Right lobe of liver (tissue), 6 donors: Measurements from ENCODE around the gene HMHB1. TPM values are rescaled to one million over a fixed set of nuclear protein-coding genes. Genes with fewer than 3 reads are reported as not detected.

Experiments
- ATAC-seq, 4 donors: fragments of 200-7000 bp; cut with Tn5 transposase; one replicate each; pipeline ENCODE4 v1.9.1; 2020; ENCODE audit warnings: mild to moderate bottlenecking in 4 of 4, moderate library complexity in 4 of 4
- DNase-seq, 3 donors: peaks; one replicate each; pipeline ENCODE4 v3.0.0-alpha.2; 2020
- H3K27ac ChIP-seq, 3 donors: fragments of 200-600 bp; one replicate each; pipeline ENCODE4 v1.8.0; 2022
- H3K27me3 ChIP-seq, 2 donors: fragments of 200-600 bp; one replicate each; pipeline ENCODE4 v1.8.0; 2022
- H3K36me3 ChIP-seq, 4 donors: fragments of 200-600 bp; sonication (generic) in 1 of 4; one replicate each; pipeline versions ENCODE4 v1.5.1 to v1.8.0; 2017 to 2022; ENCODE audit warnings: control low read depth in 1 of 4
- H3K4me1 ChIP-seq, 4 donors: fragments of 200-600 bp; sonication (generic) in 1 of 4; one replicate each; pipeline versions ENCODE4 v1.5.1 to v1.8.0; 2017 to 2022; ENCODE audit warnings: control low read depth in 1 of 4
- H3K4me3 ChIP-seq, 3 donors: fragments of 200-600 bp; one replicate each; pipeline ENCODE4 v1.8.0; 2022
- H3K9me3 ChIP-seq, 4 donors: fragments of 200-600 bp; sonication (generic) in 1 of 4; one replicate each; pipeline versions ENCODE4 v1.5.1 to v1.8.0; 2017 to 2022; ENCODE audit warnings: control low read depth in 1 of 4
- POLR2A ChIP-seq: fragments of 450-650 bp; IDR thresholded peaks from one replicate; pipeline ENCODE4 v1.6.1; 2017; ENCODE audit warnings: antibody characterized with exemption, mild to moderate bottlenecking
- WGBS: methylation state at CpG from one replicate; pipeline ENCODE4 v1.1.6; 2018; ENCODE audit warnings: low coverage, low lambda C conversion rate; ENCODE audit not compliant: insufficient coverage; ENCODE audit errors: missing lambda C conversion rate; 5-methylcytosine and 5-hydroxymethylcytosine counted together
- intact Hi-C, 2 donors: fragments of 100-400 bp; cut with DNase I; formaldehyde crosslinking; loops; one replicate each; pipeline versions ENCODE4 v1.11.2 to v1.14.1; 2022
- total RNA-seq, 6 experiments: library from RNA; depleted of rRNA in 2 of 6; stranded (reverse); fragments of >200 nt in 2 of 6; fragmentation: NEBNext Ultra II Directional in 3 of 6; extraction: Animal tissue kit (Norgen Biotek cat#: 25700) in 3 of 6; gene quantifications; one replicate each; pipeline versions ENCODE4 v1.1.0 to v1.2.4, GENCODE V29; 2016 to 2023
- TF ChIP-seq, protein P1 (sequence below), 4 donors: fragments of 200-600 bp in 3 of 4; fragments of 450-650 bp in 1 of 4; IDR thresholded peaks; one replicate each; pipeline versions ENCODE4 v1.5.1 to v1.8.0; 2016 to 2022; ENCODE audit warnings: antibody characterized with exemption in 4 of 4, mild to moderate bottlenecking in 2 of 4
- donor health status: DM: no; HTN: yes; CAD: no.
- donor health status: DM: no; HTN: no; CAD: no.
- donor health status: DM: no; HTN: no; CAD: no.
- donor health status: DM: no; HTN: yes; CAD: no.
- donor health status: DM: no; HTN: yes; CAD: no.

The HMHB1 gene
- total RNA-seq, 6 experiments from 2014 or later, result not detected

DNA sequence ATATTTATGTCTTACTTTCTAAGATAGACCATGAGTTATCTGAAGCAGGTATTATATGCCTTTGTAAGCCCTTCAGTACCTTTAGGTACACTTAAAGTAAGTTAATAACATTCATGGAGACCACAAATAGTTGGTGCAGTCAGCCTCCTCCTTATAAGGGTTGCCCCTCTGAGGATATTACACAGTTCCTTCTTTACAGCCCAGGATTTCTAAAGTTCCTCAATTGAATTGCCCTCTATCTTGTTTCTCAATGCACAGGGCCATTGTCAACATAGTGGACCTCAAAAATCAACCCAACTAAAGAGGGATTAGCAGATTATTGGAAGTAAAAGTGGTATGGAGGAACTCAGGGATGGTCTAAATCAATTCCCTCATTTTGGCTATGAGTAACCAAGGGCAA is 50.3 kb downstream of the HMHB1 start:
- DNase-seq (no peak), ATAC-seq (no peak)
- no peaks in the 10 kb centered on the region for H3K4me1 ChIP-seq
- no peaks in the 10 kb centered on the region for H3K27me3 ChIP-seq
- intact Hi-C loops, result no loop called here
- H3K27ac ChIP-seq, result no peak overlapping the region
- H3K9me3 ChIP-seq, result no peaks in the 10 kb centered on the region
- H3K4me3 ChIP-seq, result no peak overlapping the region
- no peaks in the 10 kb centered on the region for H3K36me3 ChIP-seq
- TF ChIP-seq, protein P1, sequence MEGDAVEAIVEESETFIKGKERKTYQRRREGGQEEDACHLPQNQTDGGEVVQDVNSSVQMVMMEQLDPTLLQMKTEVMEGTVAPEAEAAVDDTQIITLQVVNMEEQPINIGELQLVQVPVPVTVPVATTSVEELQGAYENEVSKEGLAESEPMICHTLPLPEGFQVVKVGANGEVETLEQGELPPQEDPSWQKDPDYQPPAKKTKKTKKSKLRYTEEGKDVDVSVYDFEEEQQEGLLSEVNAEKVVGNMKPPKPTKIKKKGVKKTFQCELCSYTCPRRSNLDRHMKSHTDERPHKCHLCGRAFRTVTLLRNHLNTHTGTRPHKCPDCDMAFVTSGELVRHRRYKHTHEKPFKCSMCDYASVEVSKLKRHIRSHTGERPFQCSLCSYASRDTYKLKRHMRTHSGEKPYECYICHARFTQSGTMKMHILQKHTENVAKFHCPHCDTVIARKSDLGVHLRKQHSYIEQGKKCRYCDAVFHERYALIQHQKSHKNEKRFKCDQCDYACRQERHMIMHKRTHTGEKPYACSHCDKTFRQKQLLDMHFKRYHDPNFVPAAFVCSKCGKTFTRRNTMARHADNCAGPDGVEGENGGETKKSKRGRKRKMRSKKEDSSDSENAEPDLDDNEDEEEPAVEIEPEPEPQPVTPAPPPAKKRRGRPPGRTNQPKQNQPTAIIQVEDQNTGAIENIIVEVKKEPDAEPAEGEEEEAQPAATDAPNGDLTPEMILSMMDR (IDR thresholded peaks at IDR 0.05), result no peak
- no peak for TF ChIP-seq POLR2A

DNA sequence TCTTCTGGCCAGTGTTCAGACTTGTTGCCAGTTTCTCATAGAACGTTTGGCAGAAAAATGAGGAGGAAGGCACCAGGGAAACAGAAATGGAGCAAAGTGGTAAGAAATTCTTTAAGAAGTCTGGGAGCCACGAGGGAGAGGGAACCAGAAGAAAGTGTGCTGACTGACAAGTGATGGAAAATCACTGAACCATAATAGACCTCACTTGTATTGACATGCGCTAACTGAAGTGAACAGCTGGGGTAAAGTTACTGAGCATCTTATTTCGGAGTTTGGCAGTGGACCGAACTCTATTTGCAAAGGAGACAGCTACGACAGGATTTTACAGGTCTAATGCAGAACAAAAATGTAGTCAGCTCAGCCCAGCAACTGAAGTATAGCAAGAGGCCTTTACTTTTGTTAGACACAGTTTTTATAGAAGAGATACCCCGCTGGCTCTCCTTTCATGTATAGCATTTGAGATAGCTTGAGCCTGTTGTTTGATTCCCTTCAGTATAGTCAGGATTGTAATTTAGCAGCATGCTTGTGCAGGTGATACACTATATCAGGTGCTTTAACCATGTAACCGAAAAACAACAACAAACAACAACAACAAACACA is 53.6 kb downstream of the HMHB1 start:
- no peak overlapping the region for H3K27ac ChIP-seq
- ATAC-seq (no peak), DNase-seq (no peak)
- H3K27me3 ChIP-seq, result no peaks in the 10 kb centered on the region
- no peak overlapping the region for H3K4me3 ChIP-seq
- intact Hi-C loops, result no loop called here
- 49% methylated on average over 8 of the region's 8 CpGs for WGBS
- H3K4me1 ChIP-seq, result no peaks in the 10 kb centered on the region
- no peaks in the 10 kb centered on the region for H3K9me3 ChIP-seq
- H3K36me3 ChIP-seq, result no peaks in the 10 kb centered on the region
- TF ChIP-seq POLR2A, result no peak
- TF ChIP-seq, protein P1 (IDR thresholded peaks at IDR 0.05), result no peak
